Activated CD4-positive, alpha-beta T cell treated with anti-CD3 and anti-CD28 coated beads, Interleukin-2, amount 50 U/mL, for 24 hours (primary cell): ENCODE measurements around the gene CSTA.
"Not testable (repeated sequence)": the region's sequence is repeated elsewhere in the genome, so short reads cannot be mapped to it uniquely, and the experiment has no call there.

Experiments
- DNase-seq, 2 donors: peaks; one replicate each; pipeline ENCODE4 v3.0.0-alpha.2; 2020; ENCODE audit warnings: low read depth in 1 of 2, low spot score in 1 of 2

Gene CSTA

GRCh38 chr3:122322095-122323075, 2.7 kb upstream of the CSTA start:
- no peak for DNase-seq

GRCh38 chr3:122325769-122326168, 721 bp downstream of the CSTA start:
- DNase-seq, result no peak

GRCh38 chr3:122331886-122332285, 6.8 kb downstream of the CSTA start:
- no peak for DNase-seq

- DNase-seq, result no peak
Observed at GRCh38 chr3:122332551-122332950, 7.5 kb downstream of the CSTA start.

- no peak for DNase-seq
Observed at GRCh38 chr3:122342803-122343202, 17.8 kb downstream of the CSTA start.

GRCh38 chr3:122343654-122344053, 18.6 kb downstream of the CSTA start:
- DNase-seq, result no peak

GRCh38 chr3:122349171-122349570, 24.1 kb downstream of the CSTA start:
- DNase-seq, result no peak

GRCh38 chr3:122350814-122351418, 25.9 kb downstream of the CSTA start:
- DNase-seq, result no peak

- no peak for DNase-seq
Observed at GRCh38 chr3:122351612-122352011, 26.6 kb downstream of the CSTA start.

- DNase-seq, result no peak
Observed at GRCh38 chr3:122353215-122353614, 28.2 kb downstream of the CSTA start.

- DNase-seq, result no peak
Observed at GRCh38 chr3:122353893-122354401, 28.9 kb downstream of the CSTA start.

GRCh38 chr3:122355612-122356011, 30.6 kb downstream of the CSTA start:
- DNase-seq, result no peak

GRCh38 chr3:122356402-122356801, 31.4 kb downstream of the CSTA start:
- no peak for DNase-seq

GRCh38 chr3:122357828-122358702, 33.0 kb downstream of the CSTA start:
- no peak for DNase-seq

- no peak for DNase-seq
Observed at GRCh38 chr3:122358703-122359032, 33.6 kb downstream of the CSTA start.

- DNase-seq, result no peak
Observed at GRCh38 chr3:122362026-122362425, 37.0 kb downstream of the CSTA start.

- no peak for DNase-seq
Observed at GRCh38 chr3:122364490-122364889, 39.4 kb downstream of the CSTA start.

- no peak for DNase-seq
Observed at GRCh38 chr3:122365073-122365472, 40.0 kb downstream of the CSTA start.

GRCh38 chr3:122365582-122366378, 40.7 kb downstream of the CSTA start:
- DNase-seq, result not testable (repeated sequence)

- DNase-seq, result no peak
Observed at GRCh38 chr3:122366379-122366749, 41.3 kb downstream of the CSTA start.

GRCh38 chr3:122374034-122374433, 49.0 kb downstream of the CSTA start:
- no peak for DNase-seq
